HCT116 (cell line): Measurements from ENCODE around the gene TEX13A. TPM values are rescaled to one million over a fixed set of nuclear protein-coding genes. Genes with fewer than 3 reads are reported as not detected.

Experiments
- ATAC-seq: fragments of 200-7000 bp; cut with Tn5 transposase; 2 replicates; pipeline ENCODE4 v1.9.1; 2020; ENCODE audit warnings: mild to moderate bottlenecking, moderate library complexity
- BruUV-seq: library from RNA; stranded (reverse); fragments of 400-500 nt; replicated peaks from 2 replicates; lab custom pipeline; 2021; lab: Mats Ljungman, UMichigan
- CTCF ChIA-PET: fragments of 300-600 bp; sonication (Branson Sonifier 250); formaldehyde crosslinking; loops from one replicate; lab custom pipeline; 2021; ENCODE audit warnings: antibody characterized with exemption; lab: Charles Lee
- POLR2A ChIA-PET: fragments of 300-600, 350-600 bp; sonication (Branson Sonifier 250); formaldehyde crosslinking; loops from one replicate; lab custom pipeline; 2021; ENCODE audit warnings: antibody characterized with exemption; lab: Charles Lee
- RAD21 ChIA-PET, 2 experiments: fragments of 300-600 bp; sonication (Branson Sonifier 250); formaldehyde crosslinking; loops; one replicate each; lab custom pipeline; 2023; ENCODE audit warnings: low total read pairs in 2 of 2; ENCODE audit not compliant: uncharacterized antibody in 2 of 2, unreplicated experiment in 2 of 2, low non-redundant PET in 1 of 2; lab: Charles Lee
- DNase-seq: peaks from one replicate; pipeline ENCODE4 v3.0.0-alpha.2; 2010; ENCODE audit warnings: low read depth, low spot score
- H2AFZ ChIP-seq: fragments of 200-600 bp; shearing (Covaris generic), sonication (generic); 2 replicates; pipeline ENCODE4 v1.6.1; 2017; ENCODE audit warnings: low read depth, mixed run types, mixed read lengths, antibody characterized with exemption, low read length; ENCODE audit not compliant: poor library complexity, severe bottlenecking
- H3K27ac ChIP-seq: 2 replicates; pipeline ENCODE4 v1.5.1; 2012; ENCODE audit warnings: low read depth, low read length
- H3K27me3 ChIP-seq: fragments of 200-600 bp; sonication (generic); 2 replicates; pipeline ENCODE4 v1.6.1; 2016; ENCODE audit warnings: mixed run types, low read length, mixed read lengths; ENCODE audit not compliant: insufficient read depth
- H3K36me3 ChIP-seq, 2 experiments: fragments of 200-500 bp in 1 of 2; fragments of 200-600 bp in 1 of 2; sonication (Bioruptor generic) in 1 of 2; sonication (generic) in 1 of 2; 2 replicates each; pipeline versions ENCODE4 v1.5.1 to v1.6.1; 2014 to 2016; ENCODE audit warnings: low read length in 2 of 2, inconsistent platforms in 1 of 2, mixed read lengths in 1 of 2, mixed run types in 1 of 2; ENCODE audit not compliant: insufficient read depth in 2 of 2, control insufficient read depth in 1 of 2
- H3K4me1 ChIP-seq, 2 experiments: fragments of 200-600 bp in 1 of 2; sonication (generic) in 1 of 2; 2 replicates each; pipeline versions ENCODE4 v1.5.1 to v1.6.1; 2012 to 2017; ENCODE audit warnings: low read length in 2 of 2, inconsistent platforms in 1 of 2, mild to moderate bottlenecking in 1 of 2, mixed read lengths in 1 of 2, mixed run types in 1 of 2, moderate library complexity in 1 of 2; ENCODE audit not compliant: insufficient read depth in 2 of 2, control insufficient read depth in 1 of 2
- H3K4me2 ChIP-seq: fragments of 200-600 bp; sonication (generic); 2 replicates; pipeline ENCODE4 v1.6.1; 2017; ENCODE audit warnings: mixed run types, low read length, mixed read lengths
- H3K4me3 ChIP-seq, 2 experiments: fragments of 200-600 bp in 1 of 2; sonication (generic) in 1 of 2; replicated peaks in 1 of 2; 2 replicates each; pipeline ENCODE4 v1.5.1; 2011 to 2016; ENCODE audit warnings: low read length in 2 of 2, control low read depth in 1 of 2, low read depth in 1 of 2, mild to moderate bottlenecking in 1 of 2, mixed read lengths in 1 of 2, mixed run types in 1 of 2
- H3K79me2 ChIP-seq: fragments of 200-600 bp; sonication (generic); 2 replicates; pipeline ENCODE4 v1.6.1; 2017; ENCODE audit warnings: mild to moderate bottlenecking, mixed run types, low read length, moderate library complexity, mixed read lengths; ENCODE audit not compliant: insufficient read depth
- H3K9ac ChIP-seq: fragments of 200-600 bp; sonication (generic); 2 replicates; pipeline ENCODE4 v1.6.1; 2016; ENCODE audit warnings: low read length, mixed read lengths
- H3K9me2 ChIP-seq: fragments of 200-600 bp; sonication (generic), shearing (Covaris generic); 2 replicates; pipeline ENCODE4 v1.6.1; 2017; ENCODE audit warnings: mixed run types, mild to moderate bottlenecking, moderate library complexity; ENCODE audit not compliant: insufficient read depth
- H3K9me3 ChIP-seq, 2 experiments: fragments of 200-500 bp in 1 of 2; fragments of 200-600 bp in 1 of 2; sonication (Bioruptor generic) in 1 of 2; sonication (generic) in 1 of 2; 2 replicates each; pipeline ENCODE4 v1.6.1; 2014 to 2017; ENCODE audit warnings: low read length in 2 of 2, mixed read lengths in 2 of 2, inconsistent platforms in 1 of 2, low read depth in 1 of 2, mild to moderate bottlenecking in 1 of 2, mixed run types in 1 of 2, moderate library complexity in 1 of 2; ENCODE audit not compliant: control insufficient read depth in 1 of 2, insufficient read depth in 1 of 2
- H4K20me1 ChIP-seq: fragments of 200-600 bp; sonication (generic), shearing (Covaris generic); 2 replicates; pipeline ENCODE4 v1.6.1; 2017; ENCODE audit warnings: mixed run types, mild to moderate bottlenecking, moderate library complexity; ENCODE audit not compliant: insufficient read depth
- CBX3 ChIP-seq: IDR thresholded peaks from 2 replicates; pipeline ENCODE4 v1.6.1; 2012; ENCODE audit warnings: low read depth
- CEBPB ChIP-seq: IDR thresholded peaks from 2 replicates; pipeline ENCODE4 v1.6.1; 2012; ENCODE audit warnings: low read depth
- CTCF ChIP-seq, 3 experiments: fragments of 200-600 bp in 1 of 3; sonication (generic) in 1 of 3; IDR thresholded peaks in 2 of 3; conservative IDR thresholded peaks in 1 of 3; 2 replicates each; pipeline ENCODE4 v1.5.1; 2012 to 2017; ENCODE audit warnings: low read depth in 2 of 3, low read length in 2 of 3, antibody characterized with exemption in 1 of 3, borderline replicate concordance in 1 of 3, control low read depth in 1 of 3, mild to moderate bottlenecking in 1 of 3, mixed read lengths in 1 of 3, mixed run types in 1 of 3, moderate library complexity in 1 of 3; ENCODE audit not compliant: insufficient read depth in 1 of 3
- ELF1 ChIP-seq: IDR thresholded peaks from 2 replicates; pipeline ENCODE4 v1.6.1; 2012; ENCODE audit warnings: low read depth, borderline replicate concordance
- EZH2 ChIP-seq: fragments of 200-600 bp; sonication (generic); IDR thresholded peaks from 2 replicates; pipeline ENCODE4 v1.6.1; 2017; ENCODE audit warnings: antibody characterized with exemption, mixed run types
- FOSL1 ChIP-seq: IDR thresholded peaks from 2 replicates; pipeline ENCODE4 v1.6.1; 2012; ENCODE audit warnings: low read depth
- POLR2AphosphoS5 ChIP-seq: IDR thresholded peaks from 2 replicates; pipeline ENCODE4 v1.6.1; 2011; ENCODE audit warnings: mild to moderate bottlenecking, low read depth, low read length, moderate library complexity
- RAD21 ChIP-seq: IDR thresholded peaks from 2 replicates; pipeline ENCODE4 v1.6.1; 2012; ENCODE audit warnings: low read depth, mild to moderate bottlenecking
- SP1 ChIP-seq: IDR thresholded peaks from 2 replicates; pipeline ENCODE4 v1.6.1; 2012; ENCODE audit warnings: low read depth
- SRF ChIP-seq: IDR thresholded peaks from 2 replicates; pipeline ENCODE4 v1.6.1; 2012; ENCODE audit warnings: low read depth
- TCF7L2 ChIP-seq: IDR thresholded peaks from 2 replicates; pipeline ENCODE4 v1.7.0; 2011; ENCODE audit warnings: borderline replicate concordance, inconsistent platforms; ENCODE audit not compliant: insufficient read depth, insufficient read length; ENCODE audit errors: extremely low read depth
- YY1 ChIP-seq: IDR thresholded peaks from 2 replicates; pipeline ENCODE4 v1.6.1; 2011; ENCODE audit warnings: low read length, low read depth, moderate library complexity, mild to moderate bottlenecking; ENCODE audit not compliant: insufficient replicate concordance; ENCODE audit errors: extremely low read depth
- ZBTB33 ChIP-seq: IDR thresholded peaks from 2 replicates; pipeline ENCODE4 v1.6.1; 2011; ENCODE audit warnings: mild to moderate bottlenecking, low read length, moderate library complexity; ENCODE audit not compliant: insufficient replicate concordance; ENCODE audit errors: extremely low read depth
- ZFX ChIP-seq: fragments of 450-650 bp; IDR thresholded peaks from 2 replicates; pipeline ENCODE4 v1.6.1; 2017
- ZNF274 ChIP-seq: fragments of 200-500 bp; sonication (Bioruptor generic); IDR thresholded peaks from 2 replicates; pipeline ENCODE4 v1.6.1; 2014; ENCODE audit warnings: mild to moderate bottlenecking, low read depth, low read length, inconsistent platforms
- intact Hi-C: fragments of 100-400 bp; cut with micrococcal nuclease; formaldehyde crosslinking; loops from 2 replicates; pipeline ENCODE4 v1.10.0; 2022
- total RNA-seq: library from RNA; stranded (reverse); gene quantifications from one replicate; pipeline ENCODE4 v1.2.1, GENCODE V29; 2021; ENCODE audit not compliant: unreplicated experiment
- TF ChIP-seq, protein P1 (sequence below): IDR thresholded peaks from 2 replicates; pipeline ENCODE4 v1.6.1; 2012

Gene TEX13A
- total RNA-seq, 1 experiment from 2014 or later: not detected

DNA sequence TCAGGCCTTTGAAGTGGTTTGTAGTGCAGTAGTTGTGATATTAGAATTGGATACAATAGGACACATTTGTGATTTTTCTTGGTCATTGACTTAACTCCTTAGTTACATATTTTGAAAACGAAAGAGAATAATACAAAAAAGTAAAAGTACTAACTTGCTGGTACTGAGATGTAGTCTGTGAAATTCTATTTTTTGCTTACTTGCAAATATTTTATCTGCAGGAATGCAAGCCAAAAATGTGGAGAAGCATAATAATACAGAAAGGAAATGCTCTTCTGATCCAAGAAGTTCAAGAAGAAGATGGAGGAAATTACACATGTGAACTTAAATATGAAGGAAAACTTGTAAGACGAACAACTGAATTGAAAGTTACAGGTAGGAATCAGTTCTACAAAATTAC, 46.7 kb upstream of the TEX13A start:
- ATAC-seq: no peak
- H3K27ac ChIP-seq: no peak overlapping the region
- H3K4me1 ChIP-seq: no peaks in the 10 kb centered on the region
- H3K79me2 ChIP-seq: no peaks in the 10 kb centered on the region
- DNase-seq: no peak
- H3K4me2 ChIP-seq: no peak overlapping the region
- no peaks in the 10 kb centered on the region for H3K9me2 ChIP-seq
- no peaks in the 10 kb centered on the region for H3K9me3 ChIP-seq
- H3K36me3 ChIP-seq: no peaks in the 10 kb centered on the region
- intact Hi-C loops: no loop called here
- ChIA-PET CTCF (no interaction called here), POLR2A (no interaction called here), RAD21 (no interaction called here)
- H2AFZ ChIP-seq: no peak overlapping the region
- BruUV-seq: no TSS peak
- no peaks in the 10 kb centered on the region for H4K20me1 ChIP-seq
- no peaks in the 10 kb centered on the region for H3K27me3 ChIP-seq
- no peak overlapping the region for H3K9ac ChIP-seq
- H3K4me3 ChIP-seq: no peak overlapping the region
- TF ChIP-seq SP1 (no peak), YY1 (no peak), ELF1 (no peak), ZBTB33 (no peak), FOSL1 (no peak), POLR2AphosphoS5 (no peak), RAD21 (no peak), TCF7L2 (no peak), EZH2 (no peak), ZFX (no peak), CEBPB (no peak), CBX3 (no peak), SRF (no peak), CTCF (IDR thresholded peaks at IDR 0.05 in 2 of 3, conservative IDR thresholded peaks at IDR 0.05 in 1 of 3; ENCODE audit: borderline replicate concordance in 1 of 3, insufficient read depth in 1 of 3, low read depth in 2 of 3, low read length in 2 of 3) (no peak), ZNF274 (no peak)
- TF ChIP-seq, protein P1, sequence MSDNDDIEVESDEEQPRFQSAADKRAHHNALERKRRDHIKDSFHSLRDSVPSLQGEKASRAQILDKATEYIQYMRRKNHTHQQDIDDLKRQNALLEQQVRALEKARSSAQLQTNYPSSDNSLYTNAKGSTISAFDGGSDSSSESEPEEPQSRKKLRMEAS: no peak
